AG09309 (cell line): ENCODE results near the gene RILPL1.

Experiments
- DNase-seq: peaks from one replicate; pipeline ENCODE4 v3.0.0-alpha.2; 2010; ENCODE audit warnings: low read depth
- H3K4me3 ChIP-seq: 2 replicates; pipeline ENCODE4 v1.5.1; 2011; ENCODE audit warnings: mild to moderate bottlenecking, low read depth, low read length, moderate library complexity; ENCODE audit not compliant: control insufficient read depth
- TF ChIP-seq, protein P1 (sequence below): IDR thresholded peaks from 2 replicates; pipeline ENCODE4 v1.5.1; 2011; ENCODE audit warnings: mild to moderate bottlenecking, low read depth, low read length, inconsistent platforms; ENCODE audit not compliant: insufficient read depth, control insufficient read depth; ENCODE audit errors: missing control alignments

RILPL1 gene

DNA sequence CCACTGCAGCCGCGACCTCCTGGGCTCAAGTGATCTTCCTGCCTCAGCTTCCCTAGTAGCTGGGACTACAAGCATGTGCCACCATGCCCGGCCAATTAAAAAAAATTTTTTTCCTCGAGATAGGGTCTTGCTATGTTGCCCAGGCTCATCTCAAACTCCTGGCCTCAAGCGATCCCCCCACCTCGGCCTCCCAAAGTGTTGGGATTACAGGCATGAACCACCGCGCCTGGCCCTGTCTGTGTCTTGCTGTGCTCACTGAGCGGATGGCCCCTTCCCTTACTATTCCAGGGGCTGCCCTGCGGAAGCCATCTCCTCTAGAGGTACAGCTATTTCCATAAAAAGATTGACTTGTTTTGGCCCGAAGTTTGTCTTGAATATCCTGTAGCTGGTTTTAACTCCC lies 55.5 kb downstream of the RILPL1 start:
- no peak overlapping the region for H3K4me3 ChIP-seq
- TF ChIP-seq, protein P1, sequence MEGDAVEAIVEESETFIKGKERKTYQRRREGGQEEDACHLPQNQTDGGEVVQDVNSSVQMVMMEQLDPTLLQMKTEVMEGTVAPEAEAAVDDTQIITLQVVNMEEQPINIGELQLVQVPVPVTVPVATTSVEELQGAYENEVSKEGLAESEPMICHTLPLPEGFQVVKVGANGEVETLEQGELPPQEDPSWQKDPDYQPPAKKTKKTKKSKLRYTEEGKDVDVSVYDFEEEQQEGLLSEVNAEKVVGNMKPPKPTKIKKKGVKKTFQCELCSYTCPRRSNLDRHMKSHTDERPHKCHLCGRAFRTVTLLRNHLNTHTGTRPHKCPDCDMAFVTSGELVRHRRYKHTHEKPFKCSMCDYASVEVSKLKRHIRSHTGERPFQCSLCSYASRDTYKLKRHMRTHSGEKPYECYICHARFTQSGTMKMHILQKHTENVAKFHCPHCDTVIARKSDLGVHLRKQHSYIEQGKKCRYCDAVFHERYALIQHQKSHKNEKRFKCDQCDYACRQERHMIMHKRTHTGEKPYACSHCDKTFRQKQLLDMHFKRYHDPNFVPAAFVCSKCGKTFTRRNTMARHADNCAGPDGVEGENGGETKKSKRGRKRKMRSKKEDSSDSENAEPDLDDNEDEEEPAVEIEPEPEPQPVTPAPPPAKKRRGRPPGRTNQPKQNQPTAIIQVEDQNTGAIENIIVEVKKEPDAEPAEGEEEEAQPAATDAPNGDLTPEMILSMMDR, result no peak
- no peak for DNase-seq

DNA sequence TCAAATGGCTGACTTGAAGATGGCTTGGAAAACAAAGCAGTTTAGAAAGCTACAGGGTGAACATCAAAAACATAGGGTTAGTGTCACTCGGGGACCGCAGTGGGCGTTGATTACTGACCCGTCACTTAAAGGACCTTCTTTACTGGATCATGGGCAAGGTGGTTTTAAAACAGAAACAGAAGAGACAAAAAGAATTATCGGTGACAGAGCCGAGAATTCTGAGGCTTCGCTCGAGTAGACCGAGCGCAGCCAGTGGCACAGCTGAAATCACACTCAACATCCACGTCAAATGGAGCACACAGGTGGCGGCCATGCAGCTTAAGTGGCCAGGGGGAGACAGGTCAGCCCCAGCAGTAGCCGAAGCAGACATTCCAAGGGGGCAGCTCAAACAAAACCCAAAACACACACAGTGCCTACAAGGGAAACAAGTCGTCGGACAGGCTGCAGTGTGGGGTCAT lies 58.2 kb downstream of the RILPL1 start:
- no peak for DNase-seq
- H3K4me3 ChIP-seq, result no peak overlapping the region
- TF ChIP-seq, protein P1, result no peak

DNA sequence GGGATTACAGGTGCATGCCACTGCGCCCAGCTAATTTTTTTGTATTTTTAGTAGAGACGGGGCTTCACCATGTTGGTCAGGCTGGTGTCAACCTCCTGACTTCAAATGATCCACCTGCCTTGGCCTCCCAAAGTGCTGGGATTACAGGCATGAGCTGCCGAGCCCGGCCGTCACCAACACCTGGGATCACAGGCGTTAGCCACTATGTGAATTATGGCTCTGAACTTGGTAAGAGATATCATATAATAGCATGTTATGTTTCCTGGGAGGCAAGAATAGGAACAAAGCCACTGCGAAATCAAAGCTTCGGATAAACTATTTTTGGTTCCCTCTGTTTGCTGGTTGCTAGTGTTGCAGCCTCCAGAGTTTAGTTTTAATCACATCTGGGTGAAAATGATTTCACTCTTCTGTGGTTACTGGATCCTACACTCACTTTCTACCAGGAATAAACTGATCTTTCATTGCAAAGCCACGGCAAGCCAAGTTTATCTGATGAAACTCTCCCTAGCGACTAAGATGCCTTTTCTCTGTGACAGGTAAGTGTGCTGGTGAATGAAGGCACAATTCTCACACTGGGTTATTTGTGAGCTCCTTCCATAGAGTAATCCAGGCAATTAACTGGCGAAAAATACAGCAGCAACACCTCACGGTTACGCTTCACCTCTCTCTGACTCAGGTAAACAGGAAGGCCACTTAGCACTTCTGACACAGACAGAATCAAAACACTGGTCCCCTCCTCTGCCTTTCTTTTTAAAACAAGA lies 58.9 kb downstream of the RILPL1 start:
- TF ChIP-seq, protein P1, result no peak
- H3K4me3 ChIP-seq, result no peak overlapping the region
- DNase-seq, result no peak

DNA sequence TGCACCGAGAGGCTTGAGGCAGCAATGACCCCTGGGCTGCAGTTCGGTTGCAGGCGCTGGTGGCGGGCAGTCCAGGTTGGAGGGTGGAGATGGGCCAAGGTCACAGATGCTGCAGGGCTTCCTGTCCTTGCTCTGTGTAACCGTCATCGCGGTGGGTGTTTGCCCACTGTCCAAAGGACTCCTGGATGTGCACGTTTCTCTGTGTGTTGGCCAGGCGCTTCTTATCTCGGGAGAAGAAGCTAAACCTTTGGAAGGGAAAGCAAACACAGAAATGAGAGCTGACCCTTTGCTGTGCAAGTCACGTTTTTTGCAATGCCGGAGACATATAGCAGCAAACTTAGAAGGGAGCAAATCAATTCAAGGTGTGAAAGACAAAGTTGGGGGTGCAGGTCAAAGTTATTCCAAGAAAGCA lies 61.1 kb downstream of the RILPL1 start:
- H3K4me3 ChIP-seq, result no peak overlapping the region
- no peak for DNase-seq
- TF ChIP-seq, protein P1, result no peak

DNA sequence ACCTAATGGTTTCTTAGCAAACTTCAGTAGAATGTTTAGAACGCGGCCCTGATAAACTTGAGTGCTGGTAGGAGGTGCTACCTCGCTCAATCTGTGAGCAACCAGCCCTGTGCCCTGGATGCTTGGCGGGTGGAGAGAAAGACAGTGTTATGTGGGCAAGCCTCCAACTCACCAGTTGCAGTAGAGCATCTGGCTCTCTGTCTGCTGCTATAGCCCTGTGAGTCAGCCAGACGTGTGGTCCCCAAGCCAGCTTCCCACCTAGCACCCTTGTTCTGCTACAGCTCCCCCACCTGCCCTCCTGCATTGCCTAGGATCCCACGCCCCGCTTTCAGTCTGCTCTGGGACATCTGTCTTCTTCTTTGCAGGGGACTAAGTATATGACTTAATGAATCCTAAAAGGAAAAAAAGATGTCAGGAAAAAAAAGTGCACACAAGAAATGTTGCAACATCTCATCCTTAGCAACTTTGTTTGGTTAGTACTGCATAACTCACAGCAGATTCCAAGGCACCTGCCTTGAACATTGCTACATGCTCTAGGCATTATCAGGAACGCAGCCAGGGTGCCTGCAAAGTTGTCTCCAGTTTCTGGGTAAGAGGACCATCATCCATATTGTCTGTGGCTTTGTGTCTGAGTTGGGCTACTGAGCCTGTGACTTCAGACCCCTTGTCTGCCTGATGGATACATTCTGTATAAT lies 62.0 kb downstream of the RILPL1 start:
- H3K4me3 ChIP-seq, result no peak overlapping the region
- TF ChIP-seq, protein P1, result no peak
- peak; percentile 33 for DNase-seq

DNA sequence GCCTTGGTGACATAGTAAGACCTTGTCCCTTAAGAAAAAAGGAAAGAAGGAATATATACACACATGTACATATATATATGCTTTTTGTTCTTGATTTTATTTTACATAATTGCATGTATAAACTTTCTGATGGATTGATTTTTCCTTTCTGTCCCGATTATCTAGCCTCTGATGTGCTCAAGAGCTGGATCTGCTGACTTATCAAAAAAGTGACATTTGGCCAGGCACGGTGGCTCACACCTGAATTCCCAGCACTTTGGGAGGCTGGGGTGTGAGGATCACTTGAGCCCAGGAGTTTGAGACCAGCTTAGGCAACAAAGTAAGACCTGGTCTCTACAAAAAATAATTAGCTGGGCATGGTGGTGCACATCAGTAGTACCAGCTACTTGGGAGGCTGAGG lies 63.5 kb downstream of the RILPL1 start:
- no peak for DNase-seq
- TF ChIP-seq, protein P1, result no peak
- no peak overlapping the region for H3K4me3 ChIP-seq

DNA sequence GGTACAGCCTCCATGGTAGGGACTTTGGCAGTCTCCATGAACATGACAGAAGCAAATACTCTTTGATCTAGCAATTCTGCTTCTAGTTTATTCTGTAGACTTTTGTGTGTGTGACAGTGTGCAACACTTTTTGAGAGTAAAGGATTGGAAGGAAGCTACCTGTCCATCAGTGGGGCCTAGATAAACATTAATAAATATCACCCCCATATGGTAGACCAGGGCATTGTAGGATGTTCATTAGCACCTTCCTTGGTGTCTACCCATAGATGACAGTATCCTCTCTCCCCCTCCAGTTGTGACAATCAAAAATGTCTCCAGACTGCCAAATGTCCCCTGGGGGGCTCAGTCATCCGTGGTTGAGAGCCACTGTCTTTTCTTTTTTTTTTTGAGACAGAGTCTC lies 64.7 kb downstream of the RILPL1 start:
- no peak for DNase-seq
- TF ChIP-seq, protein P1, result no peak

More for the DNA sequence above, 64.7 kb downstream of the RILPL1 start:
- no peak overlapping the region for H3K4me3 ChIP-seq
